CD14-positive monocyte (primary cell): ENCODE data around the gene SPRY2. TPM values are rescaled to one million over a fixed set of nuclear protein-coding genes. Genes with fewer than 3 reads are reported as not detected.

Experiments used
- DNase-seq, 3 donors: peaks; one replicate each; pipeline ENCODE4 v3.0.0-alpha.2; 2011 to 2022
- H2AFZ ChIP-seq: 2 replicates; pipeline ENCODE4 v1.6.0; 2012; ENCODE audit warnings: mild to moderate bottlenecking, low read depth, low read length, inconsistent platforms; ENCODE audit not compliant: insufficient read depth, poor library complexity, severe bottlenecking
- H3K27ac ChIP-seq, 2 donors: 1 replicate in 1 of 2; 2 replicates in 1 of 2; pipeline ENCODE4 v1.5.1; 2012 to 2013; ENCODE audit warnings: low read length in 2 of 2, control low read depth in 1 of 2, inconsistent platforms in 1 of 2, low read depth in 1 of 2, mild to moderate bottlenecking in 1 of 2
- H3K27me3 ChIP-seq, 2 donors: one replicate each; pipeline versions ENCODE4 v1.6.0 to v1.6.1; 2011 to 2013; ENCODE audit warnings: low read length in 2 of 2; ENCODE audit not compliant: control insufficient read depth in 2 of 2, insufficient read depth in 2 of 2
- H3K36me3 ChIP-seq, 2 donors: replicated peaks in 1 of 2; 1 replicate in 1 of 2; 2 replicates in 1 of 2; pipeline versions ENCODE4 v1.5.1 to v1.6.1; 2012 to 2013; ENCODE audit warnings: low read length in 2 of 2, control low read depth in 1 of 2, inconsistent platforms in 1 of 2, mild to moderate bottlenecking in 1 of 2; ENCODE audit not compliant: insufficient read depth in 2 of 2, control insufficient read depth in 1 of 2
- H3K4me1 ChIP-seq, 2 donors: 1 replicate in 1 of 2; 2 replicates in 1 of 2; pipeline versions ENCODE4 v1.5.1 to v1.6.1; 2012 to 2013; ENCODE audit warnings: low read length in 2 of 2, control low read depth in 1 of 2, inconsistent platforms in 1 of 2, mild to moderate bottlenecking in 1 of 2, moderate library complexity in 1 of 2; ENCODE audit not compliant: insufficient read depth in 2 of 2, control insufficient read depth in 1 of 2
- H3K4me2 ChIP-seq: replicated peaks from 2 replicates; pipeline ENCODE3; 2012; ENCODE audit warnings: low read length, moderate library complexity, mild to moderate bottlenecking; ENCODE audit not compliant: poor library complexity, severe bottlenecking; ENCODE audit errors: extremely low read depth
- H3K4me3 ChIP-seq, 3 experiments: fragments of 200-600 bp in 1 of 3; sonication (generic) in 1 of 3; replicated peaks in 1 of 3; 1 replicate in 2 of 3; 2 replicates in 1 of 3; pipeline ENCODE4 v1.5.1; 2011 to 2013; ENCODE audit warnings: low read length in 3 of 3, mild to moderate bottlenecking in 3 of 3, control low read depth in 2 of 3, low read depth in 2 of 3, inconsistent platforms in 1 of 3, moderate library complexity in 1 of 3
- H3K79me2 ChIP-seq: 2 replicates; pipeline ENCODE4 v1.6.0; 2012; ENCODE audit warnings: mild to moderate bottlenecking, control low read depth, inconsistent platforms, low read length, moderate library complexity; ENCODE audit not compliant: insufficient read depth
- H3K9ac ChIP-seq: 2 replicates; pipeline ENCODE4 v1.6.0; 2017; ENCODE audit warnings: low read length, mild to moderate bottlenecking; ENCODE audit not compliant: insufficient read depth, poor library complexity, severe bottlenecking
- H3K9me3 ChIP-seq, 2 donors: replicated peaks in 1 of 2; 1 replicate in 1 of 2; 2 replicates in 1 of 2; pipeline versions ENCODE4 v1.5.1 to v1.6.1; 2012 to 2013; ENCODE audit warnings: low read length in 2 of 2, control low read depth in 1 of 2; ENCODE audit not compliant: control insufficient read depth in 1 of 2, insufficient read depth in 1 of 2
- H4K20me1 ChIP-seq: 2 replicates; pipeline ENCODE4 v1.6.0; 2012; ENCODE audit warnings: mild to moderate bottlenecking, low read length, control low read depth, moderate library complexity; ENCODE audit not compliant: insufficient read depth
- H3K27ac Mint-ChIP-seq, 7 donors: one replicate each; pipeline ENCODE4 v1.8.0; 2020; ENCODE audit warnings: mild to moderate bottlenecking in 7 of 7, mixed read lengths in 7 of 7, moderate library complexity in 6 of 7, inconsistent platforms in 2 of 7
- H3K27me3 Mint-ChIP-seq, 3 donors: one replicate each; pipeline ENCODE4 v1.8.0; 2021 to 2022; ENCODE audit warnings: low read depth in 3 of 3, mild to moderate bottlenecking in 3 of 3, mixed read lengths in 3 of 3, moderate library complexity in 3 of 3, inconsistent platforms in 1 of 3
- H3K36me3 Mint-ChIP-seq, 2 donors: one replicate each; pipeline ENCODE4 v1.8.0; 2020; ENCODE audit warnings: mixed read lengths in 2 of 2, inconsistent platforms in 1 of 2, mild to moderate bottlenecking in 1 of 2
- H3K4me1 Mint-ChIP-seq: one replicate; pipeline ENCODE4 v1.8.0; 2020; ENCODE audit warnings: mild to moderate bottlenecking, mixed read lengths
- H3K4me3 Mint-ChIP-seq, 2 donors: one replicate each; pipeline ENCODE4 v1.8.0; 2020; ENCODE audit warnings: mild to moderate bottlenecking in 2 of 2, mixed read lengths in 2 of 2, moderate library complexity in 1 of 2
- H3K9me3 Mint-ChIP-seq, 7 donors: one replicate each; pipeline ENCODE4 v1.8.0; 2020 to 2022; ENCODE audit warnings: mixed read lengths in 7 of 7, mild to moderate bottlenecking in 6 of 7, moderate library complexity in 6 of 7, inconsistent platforms in 2 of 7
- WGBS: methylation state at CpG from one replicate; pipeline ENCODE4 v1.1.5; 2013; ENCODE audit warnings: missing lambda C conversion rate; ENCODE audit not compliant: insufficient coverage; 5-methylcytosine and 5-hydroxymethylcytosine counted together
- intact Hi-C, 2 donors: fragments of 100-400 bp; cut with micrococcal nuclease; formaldehyde crosslinking; loops; one replicate each; pipeline versions ENCODE4 v1.15.0 to v1.15.1; 2023
- polyA plus RNA-seq, 3 donors: library from polyadenylated mRNA; depleted of rRNA in 1 of 3; unstranded in 2 of 3; stranded (reverse) in 1 of 3; fragments of 300-500 nt in 2 of 3; fragments of >200 nt in 1 of 3; fragmentation: Illumina TruSeq in 2 of 3; gene quantifications; 1 replicate in 2 of 3; 2 replicates in 1 of 3; pipeline ENCODE4 v1.2.3, GENCODE V29; 2012 to 2021
- TF ChIP-seq, protein P1 (sequence below): fragments of 200-600 bp; IDR thresholded peaks from one replicate; pipeline ENCODE4 v1.8.0; 2022; ENCODE audit warnings: antibody characterized with exemption, mild to moderate bottlenecking

The SPRY2 gene
- polyA plus RNA-seq, 3 donors: 0.26 to 1.8 (median 0.73) TPM

DNA sequence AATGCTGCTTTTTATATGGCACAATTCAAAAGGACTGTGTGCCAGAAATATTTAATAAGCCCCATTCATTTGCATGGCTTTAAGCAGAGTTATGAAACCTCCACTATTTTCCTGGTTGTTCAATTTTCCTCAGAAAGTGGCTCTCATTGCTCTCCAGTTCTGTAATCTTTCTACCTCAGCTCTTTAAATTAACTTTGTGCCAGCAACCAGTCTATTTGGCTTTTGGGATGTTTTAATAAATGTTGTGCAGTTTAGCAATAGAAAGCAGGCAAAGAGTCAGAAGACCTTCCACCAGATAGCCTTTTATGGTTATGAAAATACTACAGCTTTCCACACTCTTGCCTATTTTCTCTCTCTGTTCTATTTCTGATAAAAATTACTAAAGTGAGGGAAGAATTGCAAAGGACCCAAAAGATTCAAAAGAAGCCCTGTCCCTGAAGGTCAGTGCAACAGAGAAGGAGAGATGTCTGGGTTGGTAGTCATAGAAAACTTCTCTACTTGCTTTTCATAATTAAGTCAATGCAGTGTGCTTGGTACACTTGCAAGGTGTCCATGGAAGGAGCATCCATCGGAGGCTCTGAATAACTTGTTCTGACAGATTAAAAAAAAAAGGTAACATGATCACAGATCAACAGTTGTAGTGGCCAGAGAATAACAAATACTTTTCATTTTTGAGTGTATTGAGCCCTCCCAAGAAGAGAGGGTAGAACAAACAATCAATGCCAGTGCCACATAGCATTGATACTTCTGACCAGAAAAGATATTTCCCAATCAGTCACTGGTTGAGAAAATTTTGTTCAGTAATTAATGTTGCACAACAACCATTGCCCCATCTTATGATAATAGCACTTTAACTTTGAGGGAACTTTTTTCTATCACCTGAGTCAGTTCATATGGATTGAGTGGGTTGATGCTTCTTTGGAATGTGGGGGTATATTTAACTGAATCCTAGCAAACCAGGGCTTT lies 48.4 kb upstream of the SPRY2 start:
- WGBS: 100% methylated on average over 1 of the region's 1 CpG
- H3K79me2 ChIP-seq: no peaks in the 10 kb centered on the region
- H2AFZ ChIP-seq: no peak overlapping the region
- peaks cover 0 to 3% of the 10 kb centered on the region in 2 donors for H3K9me3 ChIP-seq
- H3K27me3 ChIP-seq: no peaks in the 10 kb centered on the region
- H3K4me1 ChIP-seq: no peaks in the 10 kb centered on the region
- no peak overlapping the region for H3K4me3 ChIP-seq
- intact Hi-C loops: no loop called here
- no peak overlapping the region for H3K27ac Mint-ChIP-seq
- H3K27me3 Mint-ChIP-seq: peaks cover 0 to 2% (median 0%) of the 10 kb centered on the region in 3 donors
- no peak overlapping the region for H3K4me3 Mint-ChIP-seq
- H3K36me3 Mint-ChIP-seq: no peaks in the 10 kb centered on the region
- peaks cover 3 to 13% (median 10%) of the 10 kb centered on the region in 7 donors for H3K9me3 Mint-ChIP-seq
- no peak overlapping the region for H3K9ac ChIP-seq
- no peak for DNase-seq
- H4K20me1 ChIP-seq: no peaks in the 10 kb centered on the region
- TF ChIP-seq, protein P1, sequence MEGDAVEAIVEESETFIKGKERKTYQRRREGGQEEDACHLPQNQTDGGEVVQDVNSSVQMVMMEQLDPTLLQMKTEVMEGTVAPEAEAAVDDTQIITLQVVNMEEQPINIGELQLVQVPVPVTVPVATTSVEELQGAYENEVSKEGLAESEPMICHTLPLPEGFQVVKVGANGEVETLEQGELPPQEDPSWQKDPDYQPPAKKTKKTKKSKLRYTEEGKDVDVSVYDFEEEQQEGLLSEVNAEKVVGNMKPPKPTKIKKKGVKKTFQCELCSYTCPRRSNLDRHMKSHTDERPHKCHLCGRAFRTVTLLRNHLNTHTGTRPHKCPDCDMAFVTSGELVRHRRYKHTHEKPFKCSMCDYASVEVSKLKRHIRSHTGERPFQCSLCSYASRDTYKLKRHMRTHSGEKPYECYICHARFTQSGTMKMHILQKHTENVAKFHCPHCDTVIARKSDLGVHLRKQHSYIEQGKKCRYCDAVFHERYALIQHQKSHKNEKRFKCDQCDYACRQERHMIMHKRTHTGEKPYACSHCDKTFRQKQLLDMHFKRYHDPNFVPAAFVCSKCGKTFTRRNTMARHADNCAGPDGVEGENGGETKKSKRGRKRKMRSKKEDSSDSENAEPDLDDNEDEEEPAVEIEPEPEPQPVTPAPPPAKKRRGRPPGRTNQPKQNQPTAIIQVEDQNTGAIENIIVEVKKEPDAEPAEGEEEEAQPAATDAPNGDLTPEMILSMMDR: no peak
- H3K4me2 ChIP-seq: no peak overlapping the region
- peaks cover 6% of the 10 kb centered on the region for H3K4me1 Mint-ChIP-seq
- H3K27ac ChIP-seq: no peak overlapping the region
- H3K36me3 ChIP-seq: no peaks in the 10 kb centered on the region

DNA sequence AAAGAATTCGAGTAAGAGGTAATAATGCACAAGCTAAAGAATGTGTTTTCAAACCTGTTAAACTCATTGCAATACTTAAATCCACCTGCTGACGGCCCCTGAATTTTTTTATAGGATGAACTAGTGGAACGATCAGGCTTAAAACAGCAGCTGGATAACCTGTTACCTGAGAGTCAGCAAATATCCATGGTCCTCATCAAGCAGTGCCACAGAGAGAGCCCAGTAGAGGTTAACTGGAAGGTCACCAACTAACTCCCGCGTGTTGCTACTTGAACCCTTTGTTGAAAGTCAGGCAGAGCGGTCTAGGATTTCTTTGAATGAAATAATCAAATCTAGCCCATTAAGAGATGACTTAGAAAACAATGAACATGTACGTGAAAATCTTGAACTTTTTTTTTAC lies 47.6 kb upstream of the SPRY2 start:
- Mint-ChIP-seq H3K36me3 (no peaks in the 10 kb centered on the region), H3K9me3 (peaks cover 3 to 10% (median 7%) of the 10 kb centered on the region in 7 donors), H3K27ac (no peak overlapping the region), H3K4me3 (no peak overlapping the region), H3K4me1 (peaks cover 6% of the 10 kb centered on the region), H3K27me3 (peaks cover 0 to 2% (median 0%) of the 10 kb centered on the region in 3 donors)
- DNase-seq: no peak
- Histone ChIP-seq H3K36me3 (no peaks in the 10 kb centered on the region), H3K9ac (no peak overlapping the region), H3K9me3 (peaks cover 0 to 3% of the 10 kb centered on the region in 2 donors), H3K27ac (no peak overlapping the region), H3K27me3 (no peaks in the 10 kb centered on the region), H2AFZ (no peak overlapping the region), H3K4me1 (no peaks in the 10 kb centered on the region), H3K4me3 (no peak overlapping the region), H4K20me1 (no peaks in the 10 kb centered on the region), H3K4me2 (no peak overlapping the region), H3K79me2 (no peaks in the 10 kb centered on the region)
- 100% methylated on average over 3 of the region's 7 CpGs for WGBS
- TF ChIP-seq, protein P1: no peak
- intact Hi-C loops: no loop called here
